HCT116 (cell line): ENCODE results near the gene DAP. TPM values are rescaled to one million over a fixed set of nuclear protein-coding genes. Genes with fewer than 3 reads are reported as not detected.

Experiments
- ATAC-seq: fragments of 200-7000 bp; cut with Tn5 transposase; 2 replicates; pipeline ENCODE4 v1.9.1; 2020; ENCODE audit warnings: mild to moderate bottlenecking, moderate library complexity
- BruUV-seq: library from RNA; stranded (reverse); fragments of 400-500 nt; replicated peaks from 2 replicates; lab custom pipeline; 2021; lab: Mats Ljungman, UMichigan
- CTCF ChIA-PET: fragments of 300-600 bp; sonication (Branson Sonifier 250); formaldehyde crosslinking; loops from one replicate; lab custom pipeline; 2021; ENCODE audit warnings: antibody characterized with exemption; lab: Charles Lee
- POLR2A ChIA-PET: fragments of 300-600, 350-600 bp; sonication (Branson Sonifier 250); formaldehyde crosslinking; loops from one replicate; lab custom pipeline; 2021; ENCODE audit warnings: antibody characterized with exemption; lab: Charles Lee
- RAD21 ChIA-PET, 2 experiments: fragments of 300-600 bp; sonication (Branson Sonifier 250); formaldehyde crosslinking; loops; one replicate each; lab custom pipeline; 2023; ENCODE audit warnings: low total read pairs in 2 of 2; ENCODE audit not compliant: uncharacterized antibody in 2 of 2, unreplicated experiment in 2 of 2, low non-redundant PET in 1 of 2; lab: Charles Lee
- DNase-seq: peaks from one replicate; pipeline ENCODE4 v3.0.0-alpha.2; 2010; ENCODE audit warnings: low read depth, low spot score
- H2AFZ ChIP-seq: fragments of 200-600 bp; shearing (Covaris generic), sonication (generic); 2 replicates; pipeline ENCODE4 v1.6.1; 2017; ENCODE audit warnings: low read depth, mixed run types, mixed read lengths, antibody characterized with exemption, low read length; ENCODE audit not compliant: poor library complexity, severe bottlenecking
- H3K27ac ChIP-seq: 2 replicates; pipeline ENCODE4 v1.5.1; 2012; ENCODE audit warnings: low read depth, low read length
- H3K27me3 ChIP-seq: fragments of 200-600 bp; sonication (generic); 2 replicates; pipeline ENCODE4 v1.6.1; 2016; ENCODE audit warnings: mixed run types, low read length, mixed read lengths; ENCODE audit not compliant: insufficient read depth
- H3K36me3 ChIP-seq, 2 experiments: fragments of 200-500 bp in 1 of 2; fragments of 200-600 bp in 1 of 2; sonication (Bioruptor generic) in 1 of 2; sonication (generic) in 1 of 2; 2 replicates each; pipeline versions ENCODE4 v1.5.1 to v1.6.1; 2014 to 2016; ENCODE audit warnings: low read length in 2 of 2, inconsistent platforms in 1 of 2, mixed read lengths in 1 of 2, mixed run types in 1 of 2; ENCODE audit not compliant: insufficient read depth in 2 of 2, control insufficient read depth in 1 of 2
- H3K4me1 ChIP-seq, 2 experiments: fragments of 200-600 bp in 1 of 2; sonication (generic) in 1 of 2; 2 replicates each; pipeline versions ENCODE4 v1.5.1 to v1.6.1; 2012 to 2017; ENCODE audit warnings: low read length in 2 of 2, inconsistent platforms in 1 of 2, mild to moderate bottlenecking in 1 of 2, mixed read lengths in 1 of 2, mixed run types in 1 of 2, moderate library complexity in 1 of 2; ENCODE audit not compliant: insufficient read depth in 2 of 2, control insufficient read depth in 1 of 2
- H3K4me2 ChIP-seq: fragments of 200-600 bp; sonication (generic); 2 replicates; pipeline ENCODE4 v1.6.1; 2017; ENCODE audit warnings: mixed run types, low read length, mixed read lengths
- H3K4me3 ChIP-seq, 2 experiments: fragments of 200-600 bp in 1 of 2; sonication (generic) in 1 of 2; replicated peaks in 1 of 2; 2 replicates each; pipeline ENCODE4 v1.5.1; 2011 to 2016; ENCODE audit warnings: low read length in 2 of 2, control low read depth in 1 of 2, low read depth in 1 of 2, mild to moderate bottlenecking in 1 of 2, mixed read lengths in 1 of 2, mixed run types in 1 of 2
- H3K79me2 ChIP-seq: fragments of 200-600 bp; sonication (generic); 2 replicates; pipeline ENCODE4 v1.6.1; 2017; ENCODE audit warnings: mild to moderate bottlenecking, mixed run types, low read length, moderate library complexity, mixed read lengths; ENCODE audit not compliant: insufficient read depth
- H3K9ac ChIP-seq: fragments of 200-600 bp; sonication (generic); 2 replicates; pipeline ENCODE4 v1.6.1; 2016; ENCODE audit warnings: low read length, mixed read lengths
- H3K9me2 ChIP-seq: fragments of 200-600 bp; sonication (generic), shearing (Covaris generic); 2 replicates; pipeline ENCODE4 v1.6.1; 2017; ENCODE audit warnings: mixed run types, mild to moderate bottlenecking, moderate library complexity; ENCODE audit not compliant: insufficient read depth
- H3K9me3 ChIP-seq, 2 experiments: fragments of 200-500 bp in 1 of 2; fragments of 200-600 bp in 1 of 2; sonication (Bioruptor generic) in 1 of 2; sonication (generic) in 1 of 2; 2 replicates each; pipeline ENCODE4 v1.6.1; 2014 to 2017; ENCODE audit warnings: low read length in 2 of 2, mixed read lengths in 2 of 2, inconsistent platforms in 1 of 2, low read depth in 1 of 2, mild to moderate bottlenecking in 1 of 2, mixed run types in 1 of 2, moderate library complexity in 1 of 2; ENCODE audit not compliant: control insufficient read depth in 1 of 2, insufficient read depth in 1 of 2
- H4K20me1 ChIP-seq: fragments of 200-600 bp; sonication (generic), shearing (Covaris generic); 2 replicates; pipeline ENCODE4 v1.6.1; 2017; ENCODE audit warnings: mixed run types, mild to moderate bottlenecking, moderate library complexity; ENCODE audit not compliant: insufficient read depth
- ATF3 ChIP-seq: IDR thresholded peaks from 2 replicates; pipeline ENCODE4 v1.6.1; 2012
- CBX3 ChIP-seq: IDR thresholded peaks from 2 replicates; pipeline ENCODE4 v1.6.1; 2012; ENCODE audit warnings: low read depth
- CEBPB ChIP-seq: IDR thresholded peaks from 2 replicates; pipeline ENCODE4 v1.6.1; 2012; ENCODE audit warnings: low read depth
- CTCF ChIP-seq, 3 experiments: fragments of 200-600 bp in 1 of 3; sonication (generic) in 1 of 3; IDR thresholded peaks in 2 of 3; conservative IDR thresholded peaks in 1 of 3; 2 replicates each; pipeline ENCODE4 v1.5.1; 2012 to 2017; ENCODE audit warnings: low read depth in 2 of 3, low read length in 2 of 3, antibody characterized with exemption in 1 of 3, borderline replicate concordance in 1 of 3, control low read depth in 1 of 3, mild to moderate bottlenecking in 1 of 3, mixed read lengths in 1 of 3, mixed run types in 1 of 3, moderate library complexity in 1 of 3; ENCODE audit not compliant: insufficient read depth in 1 of 3
- EGR1 ChIP-seq: IDR thresholded peaks from 2 replicates; pipeline ENCODE4 v1.6.1; 2012; ENCODE audit warnings: low read depth
- ELF1 ChIP-seq: IDR thresholded peaks from 2 replicates; pipeline ENCODE4 v1.6.1; 2012; ENCODE audit warnings: low read depth, borderline replicate concordance
- EZH2 ChIP-seq: fragments of 200-600 bp; sonication (generic); IDR thresholded peaks from 2 replicates; pipeline ENCODE4 v1.6.1; 2017; ENCODE audit warnings: antibody characterized with exemption, mixed run types
- EZH2phosphoT487 ChIP-seq: fragments of 200-600 bp; IDR thresholded peaks from 2 replicates; pipeline ENCODE4 v1.6.1; 2018; ENCODE audit warnings: antibody characterized with exemption, borderline replicate concordance
- FOSL1 ChIP-seq: IDR thresholded peaks from 2 replicates; pipeline ENCODE4 v1.6.1; 2012; ENCODE audit warnings: low read depth
- JUND ChIP-seq: IDR thresholded peaks from 2 replicates; pipeline ENCODE4 v1.6.1; 2012
- MAX ChIP-seq: IDR thresholded peaks from 2 replicates; pipeline ENCODE4 v1.6.1; 2012
- SIN3A ChIP-seq: IDR thresholded peaks from 2 replicates; pipeline ENCODE4 v1.6.1; 2012; ENCODE audit warnings: low read depth
- SP1 ChIP-seq: IDR thresholded peaks from 2 replicates; pipeline ENCODE4 v1.6.1; 2012; ENCODE audit warnings: low read depth
- SRF ChIP-seq: IDR thresholded peaks from 2 replicates; pipeline ENCODE4 v1.6.1; 2012; ENCODE audit warnings: low read depth
- TCF7L2 ChIP-seq: IDR thresholded peaks from 2 replicates; pipeline ENCODE4 v1.7.0; 2011; ENCODE audit warnings: borderline replicate concordance, inconsistent platforms; ENCODE audit not compliant: insufficient read depth, insufficient read length; ENCODE audit errors: extremely low read depth
- YY1 ChIP-seq: IDR thresholded peaks from 2 replicates; pipeline ENCODE4 v1.6.1; 2011; ENCODE audit warnings: low read length, low read depth, moderate library complexity, mild to moderate bottlenecking; ENCODE audit not compliant: insufficient replicate concordance; ENCODE audit errors: extremely low read depth
- ZBTB33 ChIP-seq: IDR thresholded peaks from 2 replicates; pipeline ENCODE4 v1.6.1; 2011; ENCODE audit warnings: mild to moderate bottlenecking, low read length, moderate library complexity; ENCODE audit not compliant: insufficient replicate concordance; ENCODE audit errors: extremely low read depth
- ZFX ChIP-seq: fragments of 450-650 bp; IDR thresholded peaks from 2 replicates; pipeline ENCODE4 v1.6.1; 2017
- ZNF274 ChIP-seq: fragments of 200-500 bp; sonication (Bioruptor generic); IDR thresholded peaks from 2 replicates; pipeline ENCODE4 v1.6.1; 2014; ENCODE audit warnings: mild to moderate bottlenecking, low read depth, low read length, inconsistent platforms
- intact Hi-C: fragments of 100-400 bp; cut with micrococcal nuclease; formaldehyde crosslinking; loops from 2 replicates; pipeline ENCODE4 v1.10.0; 2022
- total RNA-seq: library from RNA; stranded (reverse); gene quantifications from one replicate; pipeline ENCODE4 v1.2.1, GENCODE V29; 2021; ENCODE audit not compliant: unreplicated experiment

DAP gene
- total RNA-seq, 1 experiment from 2014 or later: 59.1 TPM

- peak overlapping the region; percentile 23 to 48 for H3K4me3 ChIP-seq
- ATAC-seq: peak; percentile 78
- ChIA-PET POLR2A (interaction anchor here (1.1 to 1.5 kb wide), 3 partner anchors 10 to 22 kb away, joined by 3 to 6 read pairs (median 3); no protein-coding TSS in a partner anchor), RAD21 (interaction anchor here (0.8 to 1.2 kb wide), 2 partner anchors 50 to 263 kb away, joined by 3 read pairs; no protein-coding TSS in a partner anchor), CTCF (interaction anchor here (0.7 to 2.2 kb wide), 5 partner anchors 21 to 272 kb away, joined by 3 to 37 read pairs (median 3); no protein-coding TSS in a partner anchor)
- H3K9me3 ChIP-seq: no peaks in the 10 kb centered on the region
- H3K27me3 ChIP-seq: no peaks in the 10 kb centered on the region
- peaks cover 8% of the 10 kb centered on the region; the same call in 1 of the 2 replicates for H3K79me2 ChIP-seq
- peak; percentile 75 for DNase-seq
- peaks cover 44 to 60% of the 10 kb centered on the region in 2 experiments for H3K4me1 ChIP-seq
- BruUV-seq: no TSS peak
- H3K9me2 ChIP-seq: no peaks in the 10 kb centered on the region
- intact Hi-C loops: loop anchor here (2.0 kb wide), 1 partner anchor 36 kb away; the partner anchor contains the start of gene DAP
- no peak overlapping the region for H2AFZ ChIP-seq
- H3K36me3 ChIP-seq: no peaks in the 10 kb centered on the region
- peak overlapping the region; percentile 80 for H3K4me2 ChIP-seq
- no peaks in the 10 kb centered on the region for H4K20me1 ChIP-seq
- H3K9ac ChIP-seq: peak overlapping the region; percentile 62
- H3K27ac ChIP-seq: peak overlapping the region; percentile 96
- TF ChIP-seq JUND (peak; percentile 81), YY1 (no peak), SP1 (peak; percentile 75), ELF1 (no peak; the same call in 1 of the 2 replicates), EZH2phosphoT487 (no peak), CEBPB (no peak), ZFX (no peak), CBX3 (no peak), SRF (no peak), ZNF274 (no peak), EZH2 (no peak), MAX (peak; percentile 45), EGR1 (no peak), TCF7L2 (no peak), CTCF (IDR thresholded peaks at IDR 0.05 in 2 of 3, conservative IDR thresholded peaks at IDR 0.05 in 1 of 3; ENCODE audit: borderline replicate concordance in 1 of 3, insufficient read depth in 1 of 3, low read depth in 2 of 3, low read length in 2 of 3) (peak; percentile 27 to 82 (median 60); a peak in 5 of 6 replicates), ZBTB33 (no peak), SIN3A (no peak), ATF3 (no peak), FOSL1 (peak; percentile 71)
Measured at GRCh38 chr5:10724781-10725507, 36.1 kb downstream of the DAP start.
